Measurements from ENCODE around the gene PTPRN2. TPM values are rescaled to one million over a fixed set of nuclear protein-coding genes. Genes with fewer than 3 reads are reported as not detected.

Gene PTPRN2
- total RNA-seq, 1 donor from 2014 or later: 2.4 TPM

DNA sequence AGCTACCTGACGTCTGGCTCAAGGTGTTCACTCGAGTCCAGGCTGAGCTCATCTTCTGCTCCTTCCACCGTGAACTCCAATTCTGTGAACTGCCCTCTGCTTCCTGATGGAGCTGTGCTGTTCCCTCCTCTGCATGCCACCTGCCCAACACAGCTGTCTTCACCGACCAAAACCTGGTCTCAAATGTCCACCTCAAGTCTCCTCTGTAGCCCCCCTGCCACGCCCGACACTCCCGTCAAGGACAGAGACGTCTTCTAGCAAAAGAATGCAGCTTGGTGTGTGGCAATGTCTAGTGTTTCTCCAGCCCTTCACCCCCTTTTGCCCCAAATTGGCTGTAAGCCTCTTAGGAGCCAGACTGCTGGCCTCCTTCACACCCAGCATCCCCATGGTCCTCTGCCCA, 945.8 kb downstream of the PTPRN2 start:
- no peaks in the 10 kb centered on the region for H3K36me3 ChIP-seq (ENCODE audit: control insufficient read depth, insufficient read depth, low read length)
- no peak overlapping the region for H3K4me3 ChIP-seq (ENCODE audit: low read depth, low read length)
- H3K27me3 ChIP-seq (ENCODE audit: control insufficient read depth, insufficient read depth, low read length): no peaks in the 10 kb centered on the region
- TF ChIP-seq, protein P1, sequence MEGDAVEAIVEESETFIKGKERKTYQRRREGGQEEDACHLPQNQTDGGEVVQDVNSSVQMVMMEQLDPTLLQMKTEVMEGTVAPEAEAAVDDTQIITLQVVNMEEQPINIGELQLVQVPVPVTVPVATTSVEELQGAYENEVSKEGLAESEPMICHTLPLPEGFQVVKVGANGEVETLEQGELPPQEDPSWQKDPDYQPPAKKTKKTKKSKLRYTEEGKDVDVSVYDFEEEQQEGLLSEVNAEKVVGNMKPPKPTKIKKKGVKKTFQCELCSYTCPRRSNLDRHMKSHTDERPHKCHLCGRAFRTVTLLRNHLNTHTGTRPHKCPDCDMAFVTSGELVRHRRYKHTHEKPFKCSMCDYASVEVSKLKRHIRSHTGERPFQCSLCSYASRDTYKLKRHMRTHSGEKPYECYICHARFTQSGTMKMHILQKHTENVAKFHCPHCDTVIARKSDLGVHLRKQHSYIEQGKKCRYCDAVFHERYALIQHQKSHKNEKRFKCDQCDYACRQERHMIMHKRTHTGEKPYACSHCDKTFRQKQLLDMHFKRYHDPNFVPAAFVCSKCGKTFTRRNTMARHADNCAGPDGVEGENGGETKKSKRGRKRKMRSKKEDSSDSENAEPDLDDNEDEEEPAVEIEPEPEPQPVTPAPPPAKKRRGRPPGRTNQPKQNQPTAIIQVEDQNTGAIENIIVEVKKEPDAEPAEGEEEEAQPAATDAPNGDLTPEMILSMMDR (IDR thresholded peaks at IDR 0.05; ENCODE audit: insufficient read depth, low read length, poor library complexity, severe bottlenecking): no peak
- DNase-seq (ENCODE audit: low read depth): no peak

DNA sequence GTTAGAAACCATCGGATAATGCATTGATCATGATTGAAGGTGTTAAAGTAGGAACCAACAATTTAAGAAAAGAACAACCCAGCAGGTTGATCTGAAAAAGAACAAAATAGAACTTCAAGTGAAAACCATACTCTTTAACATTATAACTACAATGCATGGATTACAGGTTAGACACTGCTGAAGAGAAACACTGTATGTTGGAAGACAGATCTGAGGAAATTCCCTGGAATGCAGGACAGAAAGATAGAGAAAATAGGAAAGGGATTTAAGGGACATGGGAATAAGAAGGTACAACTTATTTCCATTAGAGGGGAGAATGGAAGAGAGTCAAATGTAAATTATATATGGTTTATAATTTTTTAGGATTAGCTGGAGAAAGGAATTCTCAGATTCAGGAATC, 947.5 kb downstream of the PTPRN2 start:
- H3K4me3 ChIP-seq (ENCODE audit: low read depth, low read length): no peak overlapping the region
- no peaks in the 10 kb centered on the region for H3K36me3 ChIP-seq (ENCODE audit: control insufficient read depth, insufficient read depth, low read length)
- DNase-seq (ENCODE audit: low read depth): no peak
- no peaks in the 10 kb centered on the region for H3K27me3 ChIP-seq (ENCODE audit: control insufficient read depth, insufficient read depth, low read length)
- TF ChIP-seq, protein P1 (IDR thresholded peaks at IDR 0.05; ENCODE audit: insufficient read depth, low read length, poor library complexity, severe bottlenecking): no peak

DNA sequence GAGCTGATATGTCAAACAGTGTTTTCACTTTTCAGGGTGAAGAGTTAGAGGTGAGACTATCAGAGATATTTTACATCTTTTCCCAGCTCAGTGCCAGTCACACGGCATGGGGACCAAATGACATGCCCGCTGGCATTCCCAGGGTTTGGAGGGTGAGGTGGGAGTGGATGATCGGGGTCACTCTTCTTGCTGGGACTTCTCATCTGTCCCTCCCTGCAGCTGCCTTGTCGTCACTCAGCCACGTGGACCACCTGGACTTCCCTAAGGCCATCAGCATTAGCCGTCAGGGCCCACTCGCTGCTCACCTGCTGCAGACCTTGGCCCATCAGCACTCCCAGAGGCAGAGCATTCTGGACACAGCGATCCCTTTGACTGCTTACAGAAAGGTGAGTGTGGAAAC, 949.1 kb downstream of the PTPRN2 start:
- H3K36me3 ChIP-seq (ENCODE audit: control insufficient read depth, insufficient read depth, low read length): no peaks in the 10 kb centered on the region
- no peak overlapping the region for H3K4me3 ChIP-seq (ENCODE audit: low read depth, low read length)

DNA sequence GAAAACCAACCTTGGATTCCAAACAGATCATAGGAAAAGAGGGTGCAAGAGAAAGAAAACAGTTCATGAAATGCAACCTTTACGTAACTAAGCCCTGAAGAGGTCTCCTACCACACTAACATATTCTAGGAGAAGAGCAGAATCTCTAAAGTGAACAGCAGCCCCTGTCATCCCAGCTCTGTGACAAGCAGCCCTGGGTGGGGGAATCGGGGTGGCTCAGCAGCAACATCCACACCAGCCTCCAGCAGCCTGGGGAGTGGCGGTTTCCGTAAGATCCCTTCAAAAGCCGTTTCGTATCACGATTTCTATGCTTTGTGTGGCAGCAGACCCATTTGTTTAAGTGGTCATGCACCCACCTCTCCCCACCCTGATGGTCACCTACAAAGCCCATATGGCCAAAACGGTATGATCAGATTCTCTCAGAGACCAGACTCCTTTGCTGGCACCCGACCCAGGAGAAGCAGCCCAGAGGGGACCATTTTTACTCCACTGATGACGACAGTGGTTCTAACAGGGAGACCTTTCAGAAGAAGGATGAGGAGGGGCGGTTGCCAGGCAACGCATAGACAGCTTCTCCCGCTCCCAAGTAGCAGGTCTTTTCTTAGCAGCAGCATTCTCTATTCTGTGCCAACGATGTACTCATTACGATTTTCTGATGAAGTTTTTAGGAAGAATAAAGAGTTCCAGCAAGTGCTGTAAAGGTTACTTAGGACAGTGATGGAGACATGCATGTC, 950.2 kb downstream of the PTPRN2 start:
- no peaks in the 10 kb centered on the region for H3K27me3 ChIP-seq (ENCODE audit: control insufficient read depth, insufficient read depth, low read length)
- H3K36me3 ChIP-seq (ENCODE audit: control insufficient read depth, insufficient read depth, low read length): no peaks in the 10 kb centered on the region
- DNase-seq (ENCODE audit: low read depth): no peak
- TF ChIP-seq, protein P1 (IDR thresholded peaks at IDR 0.05; ENCODE audit: insufficient read depth, low read length, poor library complexity, severe bottlenecking): no peak
- H3K4me3 ChIP-seq (ENCODE audit: low read depth, low read length): no peak overlapping the region

More for the DNA sequence above, 949.1 kb downstream of the PTPRN2 start:
- H3K27me3 ChIP-seq (ENCODE audit: control insufficient read depth, insufficient read depth, low read length): no peaks in the 10 kb centered on the region
- TF ChIP-seq, protein P1 (IDR thresholded peaks at IDR 0.05; ENCODE audit: insufficient read depth, low read length, poor library complexity, severe bottlenecking): no peak
- no peak for DNase-seq (ENCODE audit: low read depth)

DNA sequence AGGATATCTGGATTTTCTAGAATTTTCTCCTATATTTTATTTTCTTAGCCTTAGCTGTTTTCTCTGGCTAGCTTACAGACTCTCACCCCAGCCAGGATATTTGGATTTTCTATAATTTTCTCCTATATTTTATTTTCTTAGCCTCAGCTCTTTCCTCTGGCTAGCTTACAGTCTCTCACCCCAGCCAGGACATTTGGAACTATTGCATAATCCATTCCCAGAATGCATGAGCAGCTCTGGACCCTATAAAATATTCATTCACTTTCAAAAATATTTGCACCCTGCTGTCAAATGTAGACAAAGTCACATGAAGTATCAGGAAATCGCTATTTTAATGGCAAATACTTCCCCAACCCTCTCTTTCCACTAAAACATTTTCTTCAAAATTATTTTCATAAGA, 952.0 kb downstream of the PTPRN2 start:
- no peak for DNase-seq (ENCODE audit: low read depth)
- Histone ChIP-seq H3K36me3 (ENCODE audit: control insufficient read depth, insufficient read depth, low read length) (no peaks in the 10 kb centered on the region), H3K27me3 (ENCODE audit: control insufficient read depth, insufficient read depth, low read length) (no peaks in the 10 kb centered on the region), H3K4me3 (ENCODE audit: low read depth, low read length) (no peak overlapping the region)
- TF ChIP-seq, protein P1 (IDR thresholded peaks at IDR 0.05; ENCODE audit: insufficient read depth, low read length, poor library complexity, severe bottlenecking): no peak

DNA sequence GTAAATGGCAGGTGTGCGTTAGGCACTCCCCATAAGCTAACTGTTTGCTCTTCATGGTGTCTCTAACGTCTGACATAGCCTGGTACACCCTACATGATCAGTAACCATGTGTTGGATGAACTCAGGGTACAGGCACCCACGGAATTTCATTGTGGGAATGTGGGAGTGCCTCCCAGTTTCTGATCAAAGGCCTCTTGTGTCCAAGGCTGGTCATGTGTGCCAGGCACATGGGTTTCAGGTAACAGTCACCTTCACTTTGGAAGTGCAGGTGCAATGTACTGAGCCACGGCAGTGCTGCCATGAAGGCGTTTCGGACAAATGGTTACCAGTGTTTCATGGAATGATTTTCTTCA, 952.5 kb downstream of the PTPRN2 start:
- DNase-seq (ENCODE audit: low read depth): no peak
- no peaks in the 10 kb centered on the region for H3K36me3 ChIP-seq (ENCODE audit: control insufficient read depth, insufficient read depth, low read length)
- TF ChIP-seq, protein P1 (IDR thresholded peaks at IDR 0.05; ENCODE audit: insufficient read depth, low read length, poor library complexity, severe bottlenecking): no peak

More for the DNA sequence above, 952.5 kb downstream of the PTPRN2 start:
- no peaks in the 10 kb centered on the region for H3K27me3 ChIP-seq (ENCODE audit: control insufficient read depth, insufficient read depth, low read length)
- H3K4me3 ChIP-seq (ENCODE audit: low read depth, low read length): no peak overlapping the region

All from kidney epithelial cell (primary cell).